WI38 (cell line): ENCODE measurements around the gene CLDND2.
"Not testable (repeated sequence)": the region's sequence is repeated elsewhere in the genome, so short reads cannot be mapped to it uniquely, and the experiment has no call there.

Experiments used
- H3K4me3 ChIP-seq: 2 replicates; pipeline ENCODE4 v1.5.1; 2011; ENCODE audit warnings: low read depth, mild to moderate bottlenecking, control low read depth, low read length
- TF ChIP-seq, protein P1 (sequence below): IDR thresholded peaks from 2 replicates; pipeline ENCODE4 v1.5.1; 2012; ENCODE audit warnings: low read depth, mild to moderate bottlenecking, control low read depth, low read length

Gene CLDND2, protein sequence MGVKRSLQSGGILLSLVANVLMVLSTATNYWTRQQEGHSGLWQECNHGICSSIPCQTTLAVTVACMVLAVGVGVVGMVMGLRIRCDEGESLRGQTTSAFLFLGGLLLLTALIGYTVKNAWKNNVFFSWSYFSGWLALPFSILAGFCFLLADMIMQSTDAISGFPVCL

DNA sequence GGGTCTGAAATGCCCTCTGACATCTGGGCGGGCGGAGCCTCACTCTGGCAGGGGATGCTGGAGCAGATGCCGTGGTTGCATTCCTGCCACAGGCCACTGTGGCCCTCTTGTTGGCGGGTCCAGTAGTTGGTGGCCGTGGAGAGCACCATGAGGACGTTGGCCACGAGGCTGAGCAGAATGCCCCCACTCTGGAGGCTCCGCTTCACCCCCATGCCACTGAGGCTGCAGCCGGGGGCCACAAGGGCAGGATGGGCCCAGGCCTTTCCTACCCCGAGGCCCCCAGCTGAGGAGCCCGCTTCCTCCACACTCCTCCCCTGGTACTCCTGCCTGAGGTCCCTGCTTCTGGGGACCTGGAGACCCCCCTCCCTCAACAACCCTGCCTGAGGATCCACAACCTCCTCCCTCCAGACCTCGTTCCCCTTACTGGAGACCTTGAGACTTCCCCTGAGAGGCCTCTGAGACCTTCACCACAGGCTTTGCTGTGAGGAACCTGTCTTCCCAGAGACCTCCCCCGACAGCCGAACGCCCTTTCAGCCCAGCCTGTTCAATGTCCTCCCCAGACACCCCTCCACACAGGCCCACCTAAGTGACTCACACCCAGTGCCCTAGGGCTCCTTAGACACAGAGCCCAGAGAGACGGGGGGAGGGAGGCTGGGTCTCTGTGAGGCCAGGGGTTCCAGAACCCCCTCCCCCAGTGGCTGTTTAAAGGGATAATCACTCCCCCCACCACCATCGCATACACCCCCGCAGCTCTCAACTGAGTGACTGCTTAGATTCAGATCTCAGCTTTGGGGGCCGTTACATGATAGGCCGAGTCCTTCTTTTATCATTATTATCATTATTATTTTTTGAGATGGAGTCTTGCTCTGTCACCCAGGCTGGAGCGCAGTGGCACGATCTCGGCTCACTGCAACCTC, at the start of gene CLDND2:
TSS of gene CLDND2 (minus strand) at position 638 of the 917 bp plus-strand sequence. CDS start at position 212, 426 bp downstream.
- peak within 1 kb of the TSS; percentile 72 for H3K4me3 ChIP-seq

DNA sequence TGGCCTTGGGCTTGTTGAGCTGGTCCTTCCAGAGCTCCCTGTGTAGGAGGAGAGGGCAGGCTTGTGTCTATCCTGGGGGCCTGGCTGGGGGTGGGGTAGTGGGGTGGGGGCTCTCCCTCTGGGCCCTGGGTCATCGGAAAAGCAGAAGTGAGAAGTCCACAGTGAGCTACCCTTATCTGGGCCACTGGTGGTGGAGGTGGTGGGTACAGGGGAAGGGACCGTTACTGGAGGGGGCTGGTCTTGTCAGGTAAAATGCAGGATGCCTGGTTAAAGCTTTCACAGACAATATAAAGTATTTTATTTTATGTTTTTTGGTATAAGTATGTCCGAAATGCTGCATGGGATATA, 49.0 kb upstream of the CLDND2 start:
- no peak overlapping the region for H3K4me3 ChIP-seq
- TF ChIP-seq, protein P1, sequence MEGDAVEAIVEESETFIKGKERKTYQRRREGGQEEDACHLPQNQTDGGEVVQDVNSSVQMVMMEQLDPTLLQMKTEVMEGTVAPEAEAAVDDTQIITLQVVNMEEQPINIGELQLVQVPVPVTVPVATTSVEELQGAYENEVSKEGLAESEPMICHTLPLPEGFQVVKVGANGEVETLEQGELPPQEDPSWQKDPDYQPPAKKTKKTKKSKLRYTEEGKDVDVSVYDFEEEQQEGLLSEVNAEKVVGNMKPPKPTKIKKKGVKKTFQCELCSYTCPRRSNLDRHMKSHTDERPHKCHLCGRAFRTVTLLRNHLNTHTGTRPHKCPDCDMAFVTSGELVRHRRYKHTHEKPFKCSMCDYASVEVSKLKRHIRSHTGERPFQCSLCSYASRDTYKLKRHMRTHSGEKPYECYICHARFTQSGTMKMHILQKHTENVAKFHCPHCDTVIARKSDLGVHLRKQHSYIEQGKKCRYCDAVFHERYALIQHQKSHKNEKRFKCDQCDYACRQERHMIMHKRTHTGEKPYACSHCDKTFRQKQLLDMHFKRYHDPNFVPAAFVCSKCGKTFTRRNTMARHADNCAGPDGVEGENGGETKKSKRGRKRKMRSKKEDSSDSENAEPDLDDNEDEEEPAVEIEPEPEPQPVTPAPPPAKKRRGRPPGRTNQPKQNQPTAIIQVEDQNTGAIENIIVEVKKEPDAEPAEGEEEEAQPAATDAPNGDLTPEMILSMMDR: no peak

More for the DNA sequence above, at the start of gene CLDND2:
- TF ChIP-seq, protein P1: no peak

DNA sequence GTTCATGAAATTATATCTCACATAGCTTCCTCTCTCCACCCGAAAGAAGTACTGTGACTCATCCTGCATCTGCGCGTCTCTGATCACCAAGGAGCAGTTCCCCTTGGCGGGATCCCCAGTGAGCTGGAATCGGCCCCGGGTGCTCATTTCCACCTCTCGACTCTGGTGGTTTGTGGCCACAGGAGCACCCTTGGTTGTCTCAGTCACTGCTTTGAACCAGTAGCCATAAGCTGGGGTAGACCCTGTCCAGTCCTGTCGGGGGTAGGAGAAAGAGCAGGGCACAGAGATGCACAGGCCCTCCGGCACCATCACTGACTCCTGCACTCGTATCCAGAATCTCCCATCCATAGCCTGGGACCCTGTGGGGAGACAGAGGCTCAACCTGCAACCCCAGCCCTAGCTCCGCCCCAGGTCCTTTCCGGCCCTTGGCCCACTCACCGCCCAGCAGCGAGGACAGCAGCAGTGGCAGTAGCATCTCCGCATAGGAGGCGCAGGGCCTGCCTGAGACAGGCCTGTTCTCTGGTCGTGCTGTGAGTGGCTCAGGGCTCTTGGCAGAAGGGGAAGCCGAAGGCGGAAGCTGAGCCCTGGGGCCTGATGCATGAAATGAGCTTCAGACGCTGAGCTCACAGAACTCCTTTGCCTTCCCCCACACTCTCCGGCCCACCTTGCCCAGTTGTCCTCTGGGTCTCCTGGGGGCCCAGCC, 48.5 kb upstream of the CLDND2 start, which contains the start of gene SIGLEC10:
TSS of gene SIGLEC10 (minus strand) at position 536 of the 703 bp plus-strand sequence. CDS start at position 475, 61 bp downstream.
- TF ChIP-seq, protein P1: no peak
- no peak within 1 kb of the TSS for H3K4me3 ChIP-seq

DNA sequence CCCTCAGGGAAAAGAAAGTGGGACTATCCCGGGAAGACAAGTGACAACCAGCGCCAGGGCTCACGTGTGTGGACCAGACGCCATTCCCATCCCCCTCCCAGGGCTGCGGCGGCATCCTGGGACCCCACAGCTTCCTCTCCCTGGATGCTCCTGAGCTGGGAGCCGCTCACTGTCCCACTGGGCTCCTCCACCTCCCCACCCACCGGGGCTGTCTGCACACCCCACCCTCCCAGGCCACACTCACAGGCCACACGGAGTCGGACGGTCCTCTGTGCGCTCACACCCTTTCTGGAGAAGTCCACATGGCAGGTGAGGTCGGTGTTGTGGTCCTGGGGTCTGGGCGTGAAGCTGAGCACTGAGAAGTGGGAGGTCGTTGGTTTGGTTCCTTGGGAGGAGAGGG, 47.6 kb upstream of the CLDND2 start:
- H3K4me3 ChIP-seq: not testable (repeated sequence)

DNA sequence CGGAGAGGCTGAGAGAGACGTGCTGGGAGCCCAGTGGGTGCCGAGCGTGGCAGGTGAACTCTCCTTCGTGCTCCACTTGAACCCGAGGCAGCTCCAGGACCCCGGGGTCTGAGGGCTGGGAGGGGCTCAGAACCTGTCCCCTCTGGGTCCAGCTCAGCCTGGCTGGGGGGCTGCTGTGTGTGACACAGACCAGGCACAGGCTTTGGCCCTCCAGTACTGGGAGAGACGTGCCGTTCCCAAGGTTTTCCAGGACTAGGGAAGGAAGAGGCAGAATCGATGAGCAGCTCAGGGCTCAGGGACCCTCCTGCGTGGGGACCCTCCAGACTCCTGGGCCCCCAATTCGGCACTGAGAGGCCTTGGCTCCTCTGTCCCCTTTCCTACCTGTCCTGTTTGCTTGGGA, 46.4 kb upstream of the CLDND2 start:
- no peak overlapping the region for H3K4me3 ChIP-seq
- TF ChIP-seq, protein P1: no peak

DNA sequence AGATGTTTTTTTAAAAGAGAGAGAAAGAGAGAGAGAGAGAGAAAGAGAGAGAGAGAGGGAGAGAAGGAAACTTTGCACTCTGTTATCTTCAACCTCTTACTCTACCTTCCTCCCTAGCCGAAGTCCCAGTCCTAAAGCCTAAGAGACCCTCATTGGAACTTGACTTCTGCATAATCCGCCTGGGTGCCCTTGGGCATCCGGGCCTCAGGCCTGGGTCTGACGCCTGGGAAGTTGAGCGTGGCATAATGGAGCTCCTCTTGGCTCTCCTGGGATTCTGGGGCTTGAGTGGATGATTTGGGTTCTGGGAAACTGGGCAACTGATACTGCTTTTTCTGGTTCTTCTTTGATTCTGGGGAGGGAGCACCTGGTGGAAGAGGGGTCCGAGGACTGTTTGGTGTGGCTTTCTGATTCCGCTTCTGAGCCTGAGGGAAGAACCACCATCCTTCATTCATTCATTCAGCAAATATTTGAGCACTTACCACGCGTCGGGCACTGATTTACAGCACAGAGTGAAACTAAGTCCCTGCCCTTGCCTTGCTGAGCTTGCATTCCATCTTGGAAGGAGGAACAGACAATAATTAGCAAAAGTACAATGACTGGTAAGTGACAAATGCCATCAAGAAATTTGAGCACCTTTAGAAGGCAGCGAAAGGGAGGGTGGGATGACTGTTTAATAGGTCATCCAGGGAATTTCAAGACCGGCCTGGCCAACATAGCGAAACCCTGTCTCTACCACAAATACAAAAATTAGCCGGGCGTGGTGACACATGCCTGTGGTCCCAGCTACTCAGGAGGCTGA, 42.3 kb upstream of the CLDND2 start:
- no peak overlapping the region for H3K4me3 ChIP-seq
- TF ChIP-seq, protein P1: no peak

DNA sequence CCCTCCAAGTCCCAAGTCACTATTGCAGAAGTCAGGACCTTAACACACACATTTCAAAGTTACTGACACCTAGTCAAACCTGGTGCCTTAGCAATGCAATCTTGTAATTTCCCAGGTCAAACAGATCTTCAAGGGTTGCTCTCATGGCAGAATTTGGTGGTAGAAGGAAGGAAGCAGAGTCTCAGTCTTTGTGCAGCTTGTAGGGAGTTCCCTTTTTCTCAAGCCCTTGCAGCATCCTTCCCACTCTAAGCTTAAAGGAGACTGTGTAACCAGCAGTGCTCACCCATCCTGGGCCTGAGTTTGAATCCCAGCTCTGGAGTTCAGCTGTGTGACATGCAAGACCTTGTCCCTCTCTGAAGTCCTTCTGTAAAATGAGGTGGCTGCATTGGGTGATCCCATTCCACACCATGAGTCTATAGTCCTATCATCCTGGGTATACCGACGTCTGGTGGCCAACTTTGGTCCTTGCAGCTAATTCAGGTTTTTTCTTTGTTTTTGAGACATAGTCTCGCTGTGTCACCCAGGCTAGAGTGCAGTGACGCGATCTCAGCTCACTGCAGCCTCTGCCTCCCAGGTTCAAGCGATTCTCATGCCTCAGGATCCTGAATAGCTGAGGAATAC, 38.8 kb upstream of the CLDND2 start:
- H3K4me3 ChIP-seq: no peak overlapping the region
- TF ChIP-seq, protein P1: peak; percentile 40
